LNCAP (cell line): ENCODE results near the gene MCTP1.

ENCODE experiments used
- CTCF ChIP-seq: fragments of 450-650 bp; IDR thresholded peaks from 2 replicates; pipeline ENCODE4 v1.5.1; 2017; ENCODE audit warnings: mild to moderate bottlenecking

The MCTP1 gene

GRCh38 chr5:95153511-95153910, 131.4 kb downstream of the MCTP1 start:
- TF ChIP-seq CTCF: no peak

- no peak for TF ChIP-seq CTCF
Measured at GRCh38 chr5:95152535-95152934, 132.4 kb downstream of the MCTP1 start.

- no peak for TF ChIP-seq CTCF
Measured at GRCh38 chr5:95152131-95152530, 132.8 kb downstream of the MCTP1 start.

GRCh38 chr5:95151694-95152093, 133.2 kb downstream of the MCTP1 start:
- no peak for TF ChIP-seq CTCF

- TF ChIP-seq CTCF: no peak
Measured at GRCh38 chr5:95149387-95149786, 135.5 kb downstream of the MCTP1 start.

GRCh38 chr5:95148453-95148852, 136.4 kb downstream of the MCTP1 start:
- TF ChIP-seq CTCF: no peak

- TF ChIP-seq CTCF: no peak
Measured at GRCh38 chr5:95142145-95142544, 142.7 kb downstream of the MCTP1 start.

- no peak for TF ChIP-seq CTCF
Measured at GRCh38 chr5:95141141-95141540, 143.8 kb downstream of the MCTP1 start.
